ENCODE results near the gene CYP2C9.
"Not testable (repeated sequence)": the region's sequence is repeated elsewhere in the genome, so short reads cannot be mapped to it uniquely, and the experiment has no call there.

The CYP2C9 gene

GRCh38 chr10:94936721-94937120 lies 1.7 kb upstream of the CYP2C9 start:
- TF ChIP-seq CTCF (IDR thresholded peaks at IDR 0.05; ENCODE audit: low read depth, low read length), result no peak
- no peak overlapping the region for H3K4me3 ChIP-seq (ENCODE audit: low read depth, low read length)

GRCh38 chr10:94943432-94944103 lies 5.1 kb downstream of the CYP2C9 start:
- not testable (repeated sequence) for H3K4me3 ChIP-seq (ENCODE audit: low read depth, low read length)

GRCh38 chr10:94946181-94946580 lies 7.7 kb downstream of the CYP2C9 start:
- not testable (repeated sequence) for H3K4me3 ChIP-seq (ENCODE audit: low read depth, low read length)

GRCh38 chr10:94963901-94964300 lies 25.4 kb downstream of the CYP2C9 start:
- H3K4me3 ChIP-seq (ENCODE audit: low read depth, low read length), result no peak overlapping the region
- 0 out of 2 replicates have a peak, but pooled peaks have one; percentile 11 for TF ChIP-seq CTCF (IDR thresholded peaks at IDR 0.05; ENCODE audit: low read depth, low read length)

GRCh38 chr10:94983555-94983954 lies 45.1 kb downstream of the CYP2C9 start:
- TF ChIP-seq CTCF (IDR thresholded peaks at IDR 0.05; ENCODE audit: low read depth, low read length), result no peak
- no peak overlapping the region for H3K4me3 ChIP-seq (ENCODE audit: low read depth, low read length)

- TF ChIP-seq CTCF (IDR thresholded peaks at IDR 0.05; ENCODE audit: low read depth, low read length), result no peak
- no peak overlapping the region for H3K4me3 ChIP-seq (ENCODE audit: low read depth, low read length)
These were observed 50.7 kb downstream of the CYP2C9 start for GRCh38 chr10:94989192-94989591.

GRCh38 chr10:94991243-94991888 lies 52.9 kb downstream of the CYP2C9 start:
- no peak overlapping the region for H3K4me3 ChIP-seq (ENCODE audit: low read depth, low read length)
- TF ChIP-seq CTCF (IDR thresholded peaks at IDR 0.05; ENCODE audit: low read depth, low read length), result no peak

GRCh38 chr10:94992811-94993210 lies 54.4 kb downstream of the CYP2C9 start:
- no peak for TF ChIP-seq CTCF (IDR thresholded peaks at IDR 0.05; ENCODE audit: low read depth, low read length)
- H3K4me3 ChIP-seq (ENCODE audit: low read depth, low read length), result no peak overlapping the region

Data from WI38 (cell line).